Stimulated activated CD4-positive, alpha-beta T cell treated with anti-CD3 and anti-CD28 coated beads, TNF-alpha, amount 100 ng/mL, for 1 hour (primary cell): ENCODE data around the gene SNRPD3.
"Not testable (repeated sequence)": the region's sequence is repeated elsewhere in the genome, so short reads cannot be mapped to it uniquely, and the experiment has no call there.

Source experiments
- DNase-seq, 3 donors: peaks; one replicate each; pipeline ENCODE4 v3.0.0-alpha.2; 2020; ENCODE audit warnings: low read depth in 3 of 3, low spot score in 1 of 3

SNRPD3 gene

GRCh38 chr22:24590596-24591173, 34.9 kb downstream of the SNRPD3 start:
- DNase-seq = no peak

- no peak for DNase-seq
Measured at GRCh38 chr22:24591286-24591830, 35.6 kb downstream of the SNRPD3 start.

GRCh38 chr22:24592058-24592850, 36.5 kb downstream of the SNRPD3 start:
- DNase-seq = no peak

- no peak for DNase-seq
Measured at GRCh38 chr22:24592851-24593558, 37.2 kb downstream of the SNRPD3 start, which contains the start of gene LRRC75B. Gene LRRC75B, minus strand, starts transcription at chr22:24593073. Its CDS starts 34 bp downstream, at chr22:24593039.

GRCh38 chr22:24593559-24593835, 37.7 kb downstream of the SNRPD3 start:
- not testable (repeated sequence) for DNase-seq

GRCh38 chr22:24593836-24594568, 38.2 kb downstream of the SNRPD3 start:
- DNase-seq = no peak

GRCh38 chr22:24594569-24595120, 38.8 kb downstream of the SNRPD3 start:
- DNase-seq = no peak

- DNase-seq = no peak
Measured at GRCh38 chr22:24595228-24595627, 39.4 kb downstream of the SNRPD3 start.

GRCh38 chr22:24595863-24596262, 40.1 kb downstream of the SNRPD3 start:
- DNase-seq = no peak

- DNase-seq = not testable (repeated sequence)
Measured at GRCh38 chr22:24597076-24597475, 41.3 kb downstream of the SNRPD3 start.

GRCh38 chr22:24599514-24599913, 43.7 kb downstream of the SNRPD3 start:
- DNase-seq = no peak

GRCh38 chr22:24599958-24600715, 44.3 kb downstream of the SNRPD3 start:
- DNase-seq = not testable (repeated sequence)

GRCh38 chr22:24601217-24602104, 45.7 kb downstream of the SNRPD3 start:
- DNase-seq = no peak

GRCh38 chr22:24602105-24602749, 46.4 kb downstream of the SNRPD3 start:
- DNase-seq = not testable (repeated sequence)

GRCh38 chr22:24602847-24603769, 47.3 kb downstream of the SNRPD3 start, which contains the start of gene GGT1:
Gene GGT1, plus strand, starts transcription at chr22:24603193. Its CDS starts 7,889 bp downstream, at chr22:24611082.
- not testable (repeated sequence) for DNase-seq

GRCh38 chr22:24603770-24604629, 48.2 kb downstream of the SNRPD3 start:
- DNase-seq = not testable (repeated sequence)
